GM12872 (cell line): ENCODE measurements around the gene TOLLIP.

Experiments used
- TF ChIP-seq, protein P1 (sequence below): IDR thresholded peaks from 3 replicates; pipeline ENCODE4 v1.5.1; 2011; ENCODE audit warnings: low read depth, mild to moderate bottlenecking, low read length, moderate library complexity; ENCODE audit not compliant: insufficient read depth

Gene TOLLIP

DNA sequence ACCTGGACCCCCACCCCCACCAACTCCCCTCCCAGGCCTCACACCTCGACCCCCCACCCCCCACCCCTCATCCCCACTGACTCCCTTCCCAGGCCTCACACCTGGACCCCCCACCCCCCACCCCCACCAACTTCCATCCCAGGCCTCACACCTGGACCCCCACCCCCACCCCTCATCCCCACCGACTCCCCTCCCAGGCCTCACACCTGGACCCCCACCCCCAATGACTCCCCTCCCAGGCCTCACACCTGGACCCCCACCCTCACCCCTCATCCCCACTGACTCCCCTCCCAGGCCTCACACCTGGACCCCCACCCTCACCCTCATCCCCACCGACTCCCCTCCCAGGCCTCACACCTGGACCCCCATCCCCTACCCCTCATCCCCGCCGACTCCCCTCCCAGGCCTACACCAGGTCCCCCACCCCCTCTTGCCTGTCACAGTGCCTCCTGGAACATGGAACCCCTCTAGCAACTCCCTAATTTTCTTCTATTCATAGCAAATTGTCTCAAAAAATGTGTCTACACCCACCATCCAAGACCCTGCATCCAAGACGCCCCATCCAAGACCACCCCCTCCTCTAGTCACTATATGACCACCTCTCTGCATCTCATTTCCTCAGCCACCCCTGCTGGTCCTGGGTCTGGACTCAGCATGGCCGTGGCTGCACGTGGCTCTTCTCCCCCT is 43.4 kb upstream of the TOLLIP start:
- TF ChIP-seq, protein P1, sequence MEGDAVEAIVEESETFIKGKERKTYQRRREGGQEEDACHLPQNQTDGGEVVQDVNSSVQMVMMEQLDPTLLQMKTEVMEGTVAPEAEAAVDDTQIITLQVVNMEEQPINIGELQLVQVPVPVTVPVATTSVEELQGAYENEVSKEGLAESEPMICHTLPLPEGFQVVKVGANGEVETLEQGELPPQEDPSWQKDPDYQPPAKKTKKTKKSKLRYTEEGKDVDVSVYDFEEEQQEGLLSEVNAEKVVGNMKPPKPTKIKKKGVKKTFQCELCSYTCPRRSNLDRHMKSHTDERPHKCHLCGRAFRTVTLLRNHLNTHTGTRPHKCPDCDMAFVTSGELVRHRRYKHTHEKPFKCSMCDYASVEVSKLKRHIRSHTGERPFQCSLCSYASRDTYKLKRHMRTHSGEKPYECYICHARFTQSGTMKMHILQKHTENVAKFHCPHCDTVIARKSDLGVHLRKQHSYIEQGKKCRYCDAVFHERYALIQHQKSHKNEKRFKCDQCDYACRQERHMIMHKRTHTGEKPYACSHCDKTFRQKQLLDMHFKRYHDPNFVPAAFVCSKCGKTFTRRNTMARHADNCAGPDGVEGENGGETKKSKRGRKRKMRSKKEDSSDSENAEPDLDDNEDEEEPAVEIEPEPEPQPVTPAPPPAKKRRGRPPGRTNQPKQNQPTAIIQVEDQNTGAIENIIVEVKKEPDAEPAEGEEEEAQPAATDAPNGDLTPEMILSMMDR, result no peak

DNA sequence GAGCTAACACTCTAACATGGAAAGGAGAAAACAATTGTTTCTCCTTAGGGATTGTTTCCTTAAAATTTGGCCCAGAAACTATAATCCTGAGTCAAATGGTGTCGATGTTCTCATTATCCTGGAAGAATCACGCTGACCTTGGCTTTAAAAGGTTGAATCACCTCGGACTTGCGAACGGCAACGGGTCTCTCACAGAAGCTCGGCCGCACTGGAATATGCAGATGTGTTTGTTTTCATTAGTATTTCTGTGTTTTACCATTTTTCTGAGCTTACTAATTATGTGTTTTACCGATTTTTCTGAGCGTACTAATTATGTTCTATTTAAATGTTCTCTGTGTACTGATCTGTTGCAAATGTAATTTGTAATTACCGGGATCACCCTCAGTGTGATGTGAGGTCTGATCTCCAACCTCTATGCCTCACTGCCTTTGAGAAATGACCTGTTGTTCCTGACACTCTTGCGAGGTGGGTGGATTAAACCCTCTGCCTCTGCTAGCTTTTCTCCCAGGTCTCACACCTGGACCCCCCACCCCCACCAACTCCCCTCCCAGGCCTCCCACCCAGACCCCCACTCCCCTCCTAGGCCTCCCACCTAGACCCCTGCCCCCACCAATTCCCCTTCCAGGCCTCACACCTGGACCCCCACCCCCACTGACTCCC is 42.0 kb upstream of the TOLLIP start:
- TF ChIP-seq, protein P1, result no peak

DNA sequence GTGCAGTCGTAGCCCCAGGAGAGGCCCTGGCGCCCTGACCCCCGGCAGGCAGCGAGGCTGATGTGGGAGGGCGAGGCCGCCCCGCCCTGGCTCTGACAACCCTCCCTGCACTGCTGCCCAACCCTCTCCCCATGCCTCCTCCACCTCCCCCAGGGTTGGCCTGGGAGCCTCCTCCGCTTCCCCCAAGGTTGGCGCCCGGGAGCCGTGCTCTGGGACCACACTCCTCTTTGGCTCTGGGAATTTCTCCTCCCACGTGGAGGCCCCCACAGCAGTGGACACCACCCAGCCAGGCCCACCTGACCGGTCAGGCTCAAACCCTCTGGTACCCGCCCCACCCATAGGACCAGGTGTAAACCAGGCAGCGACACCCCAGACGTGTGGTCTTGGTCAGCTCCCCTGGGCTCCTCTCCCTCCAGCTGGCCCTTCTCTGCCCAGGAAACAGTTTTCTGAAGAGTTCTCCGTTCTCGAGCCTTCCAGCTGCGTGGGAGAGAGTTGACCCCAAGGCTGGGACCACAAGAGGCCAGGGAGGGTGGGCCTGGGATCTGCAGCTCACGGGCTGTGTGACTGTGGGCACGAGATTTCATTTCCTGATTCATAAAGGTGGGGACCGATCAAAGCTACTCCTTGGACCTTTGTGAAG is 40.8 kb upstream of the TOLLIP start:
- TF ChIP-seq, protein P1, result no peak

DNA sequence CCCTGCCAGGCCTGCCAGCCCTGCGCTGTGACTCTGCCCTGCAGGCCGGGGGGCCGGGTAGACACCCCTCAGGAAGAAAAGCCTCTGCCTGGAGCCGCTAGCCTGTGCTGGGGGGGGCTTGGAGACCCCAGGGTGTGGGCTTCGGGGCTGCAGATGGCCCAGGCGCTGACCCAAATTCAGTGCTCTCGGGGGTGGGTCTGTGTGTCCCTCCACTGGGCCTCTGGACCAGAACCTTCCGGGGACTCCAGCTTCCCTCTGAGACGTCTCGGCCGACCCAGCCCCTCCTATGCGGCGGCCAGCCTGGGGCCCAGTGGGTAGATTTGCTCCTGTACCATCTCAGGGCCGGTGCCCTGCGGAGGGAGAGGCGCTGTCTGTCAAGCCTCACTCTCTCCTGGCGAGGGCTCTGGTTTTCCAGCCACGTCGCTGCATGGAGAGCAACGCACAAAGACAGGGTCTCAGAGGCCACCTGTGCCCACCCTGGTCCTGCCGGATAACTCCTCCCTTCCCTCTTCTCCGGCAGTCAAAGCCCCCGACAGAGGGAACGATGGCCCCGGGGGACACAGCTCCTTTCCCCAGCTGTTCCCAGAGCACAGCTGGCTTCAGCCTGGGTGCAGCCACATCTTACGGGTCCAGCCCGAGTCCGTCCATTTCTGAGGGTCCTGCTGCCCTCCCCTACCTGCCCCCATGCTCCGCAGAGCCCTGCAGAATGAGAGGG is 40.1 kb upstream of the TOLLIP start:
- TF ChIP-seq, protein P1, result no peak

DNA sequence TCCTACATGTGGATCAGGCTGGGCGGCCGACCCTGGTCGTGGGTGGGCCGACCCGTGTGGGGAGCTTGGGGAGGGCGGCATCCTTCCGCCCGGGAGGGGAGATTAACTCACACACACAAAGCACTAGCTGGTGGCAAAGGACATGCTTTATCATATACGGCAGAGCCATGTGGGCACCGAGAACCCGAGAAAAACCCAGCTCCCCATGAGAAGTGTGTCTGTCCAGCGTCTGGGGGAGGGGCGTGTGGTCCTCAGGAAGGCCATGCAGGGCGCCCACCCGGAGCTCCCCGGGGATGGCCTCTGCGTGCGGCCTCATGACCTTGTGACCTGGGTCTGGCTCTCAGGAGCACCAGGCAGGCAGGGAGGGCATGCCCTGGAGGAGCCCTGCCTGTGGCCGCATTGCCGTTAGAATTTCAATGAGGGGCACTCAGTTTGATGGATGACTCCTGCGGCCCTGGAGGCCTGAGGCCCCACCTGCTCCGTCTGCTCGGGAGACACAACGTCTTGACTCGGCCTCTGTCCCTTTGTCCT is 39.4 kb upstream of the TOLLIP start:
- TF ChIP-seq, protein P1, result no peak

DNA sequence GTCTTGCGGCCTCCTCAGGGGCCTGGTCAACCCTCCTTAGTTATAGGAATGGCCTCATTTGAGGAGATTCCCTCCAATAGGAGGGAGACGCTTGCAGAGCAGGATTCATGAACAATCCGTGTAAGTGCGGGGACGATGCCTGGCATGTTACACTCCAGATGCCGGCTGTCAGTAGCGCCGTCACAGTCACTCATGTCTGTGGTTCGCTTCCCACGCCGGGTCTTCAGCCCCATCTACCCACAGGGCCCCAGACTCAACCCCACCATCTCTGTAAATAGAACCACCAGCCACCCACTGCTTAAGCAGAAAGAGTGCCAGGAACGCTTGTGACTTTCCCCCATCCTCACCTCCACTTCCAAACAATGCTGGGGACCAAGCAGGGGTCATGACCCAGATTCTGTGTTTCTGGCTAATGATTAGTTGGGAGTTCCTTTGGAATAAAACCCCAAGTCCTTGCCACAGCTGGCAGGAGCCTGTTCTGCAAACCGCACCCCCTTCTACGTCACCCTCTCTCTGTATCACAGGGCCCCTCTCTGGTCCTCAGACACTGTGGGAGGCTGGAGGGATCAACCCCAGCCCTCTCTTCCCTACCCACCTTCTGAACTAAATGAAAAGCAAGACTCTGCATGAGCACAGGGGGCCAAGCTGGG is 38.8 kb upstream of the TOLLIP start:
- TF ChIP-seq, protein P1, result no peak
